Superior temporal gyrus (tissue), 1 donor: ENCODE data around the gene ZNF521.
"Not testable (repeated sequence)": the region's sequence is repeated elsewhere in the genome, so short reads cannot be mapped to it uniquely, and the experiment has no call there.

Source experiments
- DNase-seq: peaks from one replicate; pipeline ENCODE4 v3.0.0-alpha.2; 2016; ENCODE audit errors: extremely low spot score

Gene ZNF521

GRCh38 chr18:25289001-25289631 lies 62.9 kb downstream of the ZNF521 start:
- DNase-seq: no peak

GRCh38 chr18:25288340-25288938 lies 63.5 kb downstream of the ZNF521 start:
- no peak for DNase-seq

GRCh38 chr18:25287106-25287505 lies 64.9 kb downstream of the ZNF521 start:
- DNase-seq: no peak

- no peak for DNase-seq
These were observed 67.0 kb downstream of the ZNF521 start for GRCh38 chr18:25284861-25285550.

- no peak for DNase-seq
These were observed 67.7 kb downstream of the ZNF521 start for GRCh38 chr18:25284281-25284680.

- no peak for DNase-seq
These were observed 68.2 kb downstream of the ZNF521 start for GRCh38 chr18:25283781-25284180.

GRCh38 chr18:25282896-25283703 lies 68.9 kb downstream of the ZNF521 start:
- DNase-seq: no peak

- no peak for DNase-seq
These were observed 69.7 kb downstream of the ZNF521 start for GRCh38 chr18:25282282-25282681.

GRCh38 chr18:25281556-25281955 lies 70.4 kb downstream of the ZNF521 start:
- no peak for DNase-seq

GRCh38 chr18:25279961-25280360 lies 72.0 kb downstream of the ZNF521 start:
- no peak for DNase-seq

- no peak for DNase-seq
These were observed 72.4 kb downstream of the ZNF521 start for GRCh38 chr18:25279556-25279955.

- DNase-seq: no peak
These were observed 72.8 kb downstream of the ZNF521 start for GRCh38 chr18:25279133-25279532.

- no peak for DNase-seq
These were observed 73.6 kb downstream of the ZNF521 start for GRCh38 chr18:25278394-25278793.

- DNase-seq: no peak
These were observed 76.5 kb downstream of the ZNF521 start for GRCh38 chr18:25275412-25276001.

- DNase-seq: no peak
These were observed 77.0 kb downstream of the ZNF521 start for GRCh38 chr18:25274926-25275325.

GRCh38 chr18:25266931-25267527 lies 84.9 kb downstream of the ZNF521 start:
- DNase-seq: not testable (repeated sequence)

GRCh38 chr18:25262920-25263319 lies 89.0 kb downstream of the ZNF521 start:
- DNase-seq: no peak

GRCh38 chr18:25261768-25262167 lies 90.2 kb downstream of the ZNF521 start:
- DNase-seq: no peak

- DNase-seq: no peak
These were observed 95.5 kb downstream of the ZNF521 start for GRCh38 chr18:25256439-25256838.

GRCh38 chr18:25253779-25254178 lies 98.2 kb downstream of the ZNF521 start:
- no peak for DNase-seq

- no peak for DNase-seq
These were observed 98.8 kb downstream of the ZNF521 start for GRCh38 chr18:25253136-25253535.

- DNase-seq: no peak
These were observed 100.9 kb downstream of the ZNF521 start for GRCh38 chr18:25251068-25251467.
